Mesenchymal stem cell (in vitro differentiated cells and primary cell): ENCODE data around the gene DNAH14.
A peak's percentile ranks its signal among the peaks of the same experiment; 100 is the strongest.

Experiments used
- DNase-seq: peaks from one replicate; pipeline ENCODE4 v3.0.0-alpha.2; 2013
- H2AFZ ChIP-seq: one replicate; pipeline ENCODE4 v1.6.1; 2013; ENCODE audit warnings: low read depth, mild to moderate bottlenecking, control low read depth, inconsistent platforms, low read length, moderate library complexity
- H2AK5ac ChIP-seq: 2 replicates; pipeline ENCODE4 v1.6.1; 2013; ENCODE audit warnings: low read length, moderate library complexity, mild to moderate bottlenecking, inconsistent platforms; ENCODE audit not compliant: severe bottlenecking
- H2BK120ac ChIP-seq: one replicate; pipeline ENCODE4 v1.6.1; 2013; ENCODE audit warnings: low read depth, mild to moderate bottlenecking, inconsistent platforms, low read length, moderate library complexity
- H2BK12ac ChIP-seq, 2 experiments: one replicate each; pipeline ENCODE4 v1.6.1; 2013; ENCODE audit warnings: inconsistent platforms in 2 of 2, low read length in 2 of 2, mild to moderate bottlenecking in 2 of 2, moderate library complexity in 2 of 2, control low read depth in 1 of 2
- H2BK15ac ChIP-seq: one replicate; pipeline ENCODE4 v1.6.1; 2013; ENCODE audit warnings: mild to moderate bottlenecking, low read depth, inconsistent platforms; ENCODE audit not compliant: poor library complexity, severe bottlenecking
- H2BK5ac ChIP-seq: 2 replicates; pipeline ENCODE4 v1.6.1; 2013; ENCODE audit warnings: low read depth, mild to moderate bottlenecking, low read length, control low read depth, inconsistent platforms; ENCODE audit not compliant: poor library complexity, severe bottlenecking
- H3K14ac ChIP-seq, 2 experiments: one replicate each; pipeline ENCODE4 v1.6.1; 2013; ENCODE audit warnings: inconsistent platforms in 2 of 2, low read length in 2 of 2, control low read depth in 1 of 2, mild to moderate bottlenecking in 1 of 2, moderate library complexity in 1 of 2
- H3K18ac ChIP-seq, 2 experiments: one replicate each; pipeline ENCODE4 v1.6.1; 2013; ENCODE audit warnings: inconsistent platforms in 2 of 2, low read length in 2 of 2, control low read depth in 1 of 2, low read depth in 1 of 2, mild to moderate bottlenecking in 1 of 2
- H3K23ac ChIP-seq, 2 experiments: one replicate each; pipeline ENCODE4 v1.6.1; 2013; ENCODE audit warnings: inconsistent platforms in 2 of 2, low read length in 2 of 2, mild to moderate bottlenecking in 2 of 2, moderate library complexity in 2 of 2, control low read depth in 1 of 2
- H3K27ac ChIP-seq: 2 replicates; pipeline ENCODE4 v1.5.1; 2013; ENCODE audit warnings: mild to moderate bottlenecking, moderate library complexity, low read length, control low read depth, inconsistent platforms; ENCODE audit not compliant: poor library complexity, severe bottlenecking
- H3K27me3 ChIP-seq, 2 experiments: 2 replicates each; pipeline versions ENCODE4 v1.6.1 to v1.7.0; 2013; ENCODE audit warnings: low read length in 2 of 2, mild to moderate bottlenecking in 2 of 2, moderate library complexity in 2 of 2, control low read depth in 1 of 2, inconsistent platforms in 1 of 2; ENCODE audit not compliant: control insufficient read depth in 1 of 2, insufficient read depth in 1 of 2
- H3K36me3 ChIP-seq, 2 experiments: 2 replicates each; pipeline versions ENCODE4 v1.6.1 to v1.7.0; 2013; ENCODE audit warnings: low read length in 2 of 2, control low read depth in 1 of 2, inconsistent platforms in 1 of 2, low read depth in 1 of 2, mild to moderate bottlenecking in 1 of 2; ENCODE audit not compliant: insufficient read depth in 2 of 2, control insufficient read depth in 1 of 2
- H3K4ac ChIP-seq, 2 experiments: one replicate each; pipeline ENCODE4 v1.6.1; 2013; ENCODE audit warnings: inconsistent platforms in 2 of 2, low read length in 2 of 2, mild to moderate bottlenecking in 2 of 2, moderate library complexity in 2 of 2, control low read depth in 1 of 2, low read depth in 1 of 2
- H3K4me1 ChIP-seq: 2 replicates; pipeline ENCODE4 v1.6.1; 2013; ENCODE audit warnings: low read depth, low read length, control low read depth; ENCODE audit not compliant: control insufficient read depth, insufficient read depth
- H3K4me2 ChIP-seq: 2 replicates; pipeline ENCODE4 v1.6.1; 2013; ENCODE audit warnings: low read length, mild to moderate bottlenecking, inconsistent platforms; ENCODE audit not compliant: poor library complexity, severe bottlenecking
- H3K4me3 ChIP-seq, 2 experiments: 2 replicates each; pipeline versions ENCODE4 v1.5.1 to v1.7.0; 2013; ENCODE audit warnings: low read length in 2 of 2, mild to moderate bottlenecking in 2 of 2, control low read depth in 1 of 2, low read depth in 1 of 2; ENCODE audit not compliant: insufficient read depth in 1 of 2
- H3K79me1 ChIP-seq: replicated peaks from 2 replicates; pipeline ENCODE4 v1.6.1; 2013; ENCODE audit warnings: mild to moderate bottlenecking, control low read depth, low read length, inconsistent platforms; ENCODE audit not compliant: poor library complexity, severe bottlenecking
- H3K9ac ChIP-seq: 2 replicates; pipeline ENCODE4 v1.7.0; 2013; ENCODE audit warnings: mild to moderate bottlenecking, low read length, moderate library complexity
- H3K9me3 ChIP-seq: 2 replicates; pipeline ENCODE4 v1.7.0; 2013; ENCODE audit warnings: mild to moderate bottlenecking, low read length; ENCODE audit not compliant: control insufficient read depth
- H4K8ac ChIP-seq: one replicate; pipeline ENCODE4 v1.6.1; 2013; ENCODE audit warnings: inconsistent platforms, mild to moderate bottlenecking, low read length, moderate library complexity
- H4K91ac ChIP-seq: one replicate; pipeline ENCODE4 v1.6.1; 2013; ENCODE audit warnings: mild to moderate bottlenecking, low read length, inconsistent platforms
- WGBS: methylation state at CpG from one replicate; pipeline ENCODE4 v1.1.7; 2013; ENCODE audit warnings: mixed read lengths; 5-methylcytosine and 5-hydroxymethylcytosine counted together

The DNAH14 gene

GRCh38 chr1:225435487-225435886 lies 506.0 kb downstream of the DNAH14 start:
- no peaks in the 10 kb centered on the region for H3K79me1 ChIP-seq
- no peak overlapping the region for H4K91ac ChIP-seq
- no peak overlapping the region for H3K14ac ChIP-seq
- peaks cover 0 to 18% of the 10 kb centered on the region in 2 experiments for H3K27me3 ChIP-seq
- WGBS, result 100% methylated on average over 1 of the region's 1 CpG
- no peak overlapping the region for H2BK12ac ChIP-seq
- no peak overlapping the region for H3K9ac ChIP-seq
- H4K8ac ChIP-seq, result peak overlapping the region; percentile 20
- peak overlapping the region in 1 of 2 experiments; percentile 28 for H3K4ac ChIP-seq
- no peaks in the 10 kb centered on the region for H3K9me3 ChIP-seq
- no peak overlapping the region for H3K27ac ChIP-seq
- peaks cover 0 to 6% of the 10 kb centered on the region in 2 experiments for H3K36me3 ChIP-seq
- no peak overlapping the region for H3K4me3 ChIP-seq
- no peak overlapping the region for H3K18ac ChIP-seq
- no peak overlapping the region for H3K23ac ChIP-seq
- no peak overlapping the region for H2AK5ac ChIP-seq
- H3K4me1 ChIP-seq, result no peaks in the 10 kb centered on the region
- no peak for DNase-seq
- no peak overlapping the region for H2AFZ ChIP-seq
- no peak overlapping the region for H2BK5ac ChIP-seq
- no peak overlapping the region for H3K4me2 ChIP-seq
- no peak overlapping the region for H2BK15ac ChIP-seq
- H2BK120ac ChIP-seq, result no peak overlapping the region

DNA sequence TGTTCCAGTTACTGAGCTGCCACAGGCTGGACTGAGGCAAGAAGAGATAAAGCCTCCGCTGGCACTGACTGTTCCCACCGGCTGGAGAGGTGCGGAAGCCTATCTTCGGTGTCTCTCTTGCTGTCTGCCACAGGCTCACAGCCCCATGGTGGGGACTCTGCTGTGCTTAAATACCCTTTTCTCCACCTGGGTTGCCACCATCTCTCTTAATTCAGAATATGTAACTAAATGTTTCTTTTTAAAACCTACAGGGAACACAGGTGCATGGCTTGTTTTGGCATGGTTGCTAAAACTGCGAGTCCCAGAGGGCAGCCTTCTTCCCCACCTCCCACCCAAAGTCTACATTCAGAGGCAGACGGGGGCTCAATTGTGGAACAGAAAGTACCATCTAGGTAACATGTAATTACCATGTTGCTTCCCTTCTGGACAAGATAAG lies 506.5 kb downstream of the DNAH14 start:
- no peak overlapping the region for H2AFZ ChIP-seq
- H2BK120ac ChIP-seq, result no peak overlapping the region
- H2BK12ac ChIP-seq, result no peak overlapping the region
- H3K14ac ChIP-seq, result no peak overlapping the region
- H2BK5ac ChIP-seq, result no peak overlapping the region
- H3K18ac ChIP-seq, result no peak overlapping the region
- H3K36me3 ChIP-seq, result peaks cover 0 to 5% of the 10 kb centered on the region in 2 experiments
- no peak for DNase-seq
- no peak overlapping the region for H3K4me2 ChIP-seq
- H3K27ac ChIP-seq, result no peak overlapping the region
- H3K4ac ChIP-seq, result no peak overlapping the region
- no peaks in the 10 kb centered on the region for H3K9me3 ChIP-seq
- H4K91ac ChIP-seq, result no peak overlapping the region
- no peak overlapping the region for H4K8ac ChIP-seq
- H3K4me1 ChIP-seq, result no peaks in the 10 kb centered on the region
- H3K9ac ChIP-seq, result no peak overlapping the region
- no peak overlapping the region for H3K23ac ChIP-seq
- 67% methylated on average over 6 of the region's 6 CpGs for WGBS
- no peak overlapping the region for H2AK5ac ChIP-seq
- no peak overlapping the region for H2BK15ac ChIP-seq
- H3K79me1 ChIP-seq, result no peaks in the 10 kb centered on the region
- no peak overlapping the region for H3K4me3 ChIP-seq
- H3K27me3 ChIP-seq, result peaks cover 0 to 18% of the 10 kb centered on the region in 2 experiments

DNA sequence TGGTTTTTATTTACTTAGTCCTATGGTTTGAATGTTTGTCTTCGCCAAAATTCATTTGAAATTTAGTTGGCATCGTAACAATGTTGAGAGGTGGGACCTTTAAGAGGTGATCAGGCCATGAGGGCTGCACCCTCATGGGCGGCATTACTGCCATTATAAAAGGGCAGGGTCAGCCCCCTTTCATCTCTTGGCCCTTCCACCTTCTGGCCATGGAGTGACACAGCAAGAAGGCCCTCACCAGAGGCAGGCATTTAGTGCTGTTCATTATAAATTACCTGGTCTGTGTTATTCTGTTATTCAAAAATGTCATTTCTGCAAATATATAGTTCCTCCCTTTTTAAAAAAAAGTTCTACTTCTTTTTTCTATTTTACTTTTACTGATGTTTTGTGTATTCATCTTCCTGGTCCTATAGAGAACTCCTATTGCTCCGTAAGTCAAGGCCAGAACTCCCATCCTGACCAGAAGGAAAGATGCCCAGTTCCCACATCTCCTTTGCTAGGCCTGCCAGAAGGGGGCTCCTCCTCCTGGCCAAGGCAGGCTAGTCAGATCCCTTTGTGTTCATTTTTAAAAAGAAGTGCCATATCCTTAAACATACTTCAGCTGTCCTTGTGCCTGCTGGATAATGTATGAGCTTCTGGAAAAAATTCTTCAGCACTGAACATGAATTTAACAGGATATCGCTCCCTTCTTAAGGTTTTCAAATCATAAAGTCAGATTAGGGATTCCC lies 508.4 kb downstream of the DNAH14 start:
- no peaks in the 10 kb centered on the region for H3K36me3 ChIP-seq
- H4K91ac ChIP-seq, result no peak overlapping the region
- H3K27ac ChIP-seq, result no peak overlapping the region
- no peaks in the 10 kb centered on the region for H3K79me1 ChIP-seq
- H3K23ac ChIP-seq, result no peak overlapping the region
- no peak overlapping the region for H4K8ac ChIP-seq
- H3K18ac ChIP-seq, result no peak overlapping the region
- H2BK12ac ChIP-seq, result no peak overlapping the region
- peaks cover 0 to 18% of the 10 kb centered on the region in 2 experiments for H3K27me3 ChIP-seq
- no peak overlapping the region for H3K14ac ChIP-seq
- no peak overlapping the region for H2AFZ ChIP-seq
- H3K4ac ChIP-seq, result no peak overlapping the region
- H3K9me3 ChIP-seq, result no peaks in the 10 kb centered on the region
- H2BK5ac ChIP-seq, result no peak overlapping the region
- WGBS, result 95% methylated on average over 5 of the region's 5 CpGs
- DNase-seq, result peak; percentile 41
- no peak overlapping the region for H3K9ac ChIP-seq
- no peak overlapping the region for H2BK15ac ChIP-seq
- peak overlapping the region; percentile 54 for H2AK5ac ChIP-seq
- no peak overlapping the region for H2BK120ac ChIP-seq
- no peak overlapping the region for H3K4me3 ChIP-seq
- peaks cover 10% of the 10 kb centered on the region for H3K4me1 ChIP-seq
- no peak overlapping the region for H3K4me2 ChIP-seq

DNA sequence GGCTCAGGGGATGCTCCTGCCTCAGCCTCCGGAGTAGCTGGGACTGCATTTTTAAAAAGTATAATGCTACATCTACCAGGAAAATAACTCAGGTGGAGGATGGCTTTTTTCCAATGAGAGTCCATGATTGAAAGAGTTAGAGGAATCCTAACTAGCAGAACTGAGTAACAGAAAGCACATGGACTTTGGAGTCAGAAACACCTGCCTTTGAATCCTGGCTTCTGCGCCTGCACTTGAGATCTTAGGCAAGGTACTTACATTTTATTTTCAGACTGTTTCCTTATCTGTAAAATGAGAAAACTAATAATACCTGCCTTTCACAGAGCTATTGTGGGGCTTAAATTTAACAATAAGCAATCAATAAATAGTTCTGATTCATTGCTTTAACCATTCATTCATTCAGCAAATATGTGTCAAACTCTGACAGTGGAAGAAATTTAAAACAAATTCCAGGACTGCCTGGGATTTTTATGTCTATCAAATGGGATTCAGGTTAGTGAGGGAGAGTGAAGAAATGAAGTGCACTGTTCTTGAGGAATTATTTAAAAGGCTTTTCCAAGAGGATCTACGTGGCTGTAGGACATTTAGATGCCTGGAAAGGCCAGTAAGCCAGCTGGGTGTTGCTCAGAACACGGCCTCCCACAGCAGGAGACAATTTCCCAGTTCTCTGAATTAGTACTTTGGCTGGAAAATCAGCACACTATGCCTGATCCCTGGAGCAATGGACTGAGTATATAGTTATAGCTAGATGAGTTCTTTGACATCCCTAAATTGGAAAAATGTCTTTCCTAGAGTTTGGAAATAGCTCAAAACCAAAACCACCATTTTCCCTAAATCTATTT lies 511.1 kb downstream of the DNAH14 start:
- Histone ChIP-seq H4K91ac (no peak overlapping the region), H4K8ac (no peak overlapping the region), H3K18ac (no peak overlapping the region), H3K9ac (no peak overlapping the region), H3K4me1 (peaks cover 22% of the 10 kb centered on the region), H3K4ac (no peak overlapping the region), H2AK5ac (no peak overlapping the region), H3K4me2 (no peak overlapping the region), H2AFZ (no peak overlapping the region), H3K79me1 (no peaks in the 10 kb centered on the region), H3K14ac (no peak overlapping the region), H3K9me3 (no peaks in the 10 kb centered on the region), H3K27ac (peak overlapping the region; percentile 40), H2BK5ac (no peak overlapping the region), H3K4me3 (no peak overlapping the region), H3K36me3 (no peaks in the 10 kb centered on the region), H2BK15ac (no peak overlapping the region), H2BK12ac (no peak overlapping the region), H3K23ac (no peak overlapping the region), H3K27me3 (peaks cover 0 to 7% of the 10 kb centered on the region in 2 experiments), H2BK120ac (no peak overlapping the region)
- 90% methylated on average over 2 of the region's 4 CpGs for WGBS
- DNase-seq, result no peak
